ENCODE measurements around the gene SYT9. TPM values are rescaled to one million over a fixed set of nuclear protein-coding genes. Genes with fewer than 3 reads are reported as not detected.

Gene SYT9
- total and polyA plus RNA-seq, 2 donors (not counting 1 experiment from before 2014, with no cell fraction given) = not detected

GRCh38 chr11:7413961-7414915 is 162.5 kb downstream of the SYT9 start:
- Mint-ChIP-seq H3K4me3 (no peak overlapping the region), H3K27me3 (peaks cover 27% of the 10 kb centered on the region), H3K4me1 (no peaks in the 10 kb centered on the region), H3K27ac (no peak overlapping the region), H3K9me3 (ENCODE audit: insufficient read depth) (no peaks in the 10 kb centered on the region)
- Histone ChIP-seq H3K4me2 (replicated peaks; ENCODE audit: low read depth, low read length, poor library complexity, severe bottlenecking) (no peak overlapping the region), H3K27ac (ENCODE audit: low read length in 2 of 2) (no peak overlapping the region), H3K79me2 (ENCODE audit: control insufficient read depth, insufficient read depth, low read length) (no peaks in the 10 kb centered on the region), H3K9ac (ENCODE audit: low read length) (no peak overlapping the region), H3K36me3 (replicated peaks in 1 of 2; ENCODE audit: control extremely low read depth in 1 of 2, control insufficient read depth in 1 of 2, extremely low read depth in 1 of 2, insufficient read depth in 2 of 2, low read length in 1 of 2) (no peaks in the 10 kb centered on the region), H2AFZ (ENCODE audit: insufficient read depth, low read depth, low read length, poor library complexity, severe bottlenecking) (no peak overlapping the region), H3K27me3 (replicated peaks in 1 of 4; ENCODE audit: control extremely low read depth in 1 of 4, control insufficient read depth in 3 of 4, insufficient read depth in 4 of 4, low read length in 3 of 4) (peaks cover 0 to 15% (median 11%) of the 10 kb centered on the region in 4 experiments), H3K9me3 (ENCODE audit: control extremely low read depth in 1 of 3, control insufficient read depth in 2 of 3, insufficient read depth in 1 of 3, low read length in 2 of 3) (peaks cover 0 to 8% (median 0%) of the 10 kb centered on the region in 3 donors), H3K4me3 (ENCODE audit: control extremely low read depth in 1 of 5, extremely low read depth in 1 of 5, insufficient read depth in 1 of 5, low read depth in 2 of 5, low read length in 4 of 5) (no peak overlapping the region), H4K20me1 (ENCODE audit: control insufficient read depth, insufficient read depth, low read length, poor library complexity, severe bottlenecking) (no peaks in the 10 kb centered on the region), H3K4me1 (ENCODE audit: control insufficient read depth in 2 of 2, insufficient read depth in 2 of 2, low read length in 2 of 2) (no peaks in the 10 kb centered on the region)
- no peak for DNase-seq
- ChIA-PET CTCF (interaction anchor here (0.6 to 0.9 kb wide), 2 partner anchors 296 to 488 kb away, joined by 3 to 4 read pairs; no protein-coding TSS in a partner anchor), POLR2A (no interaction called here)
- 43% methylated on average over 7 of the region's 8 CpGs for WGBS (ENCODE audit: insufficient coverage)
- intact Hi-C loops (cut with micrococcal nuclease) = no loop called here
- TF ChIP-seq CTCF (IDR thresholded peaks at IDR 0.05) = no peak
- no peak for TF ChIP-seq EZH2 (IDR thresholded peaks at IDR 0.05; ENCODE audit: borderline replicate concordance, insufficient read depth, low read depth, low read length, poor library complexity, severe bottlenecking)
- no peak for ATAC-seq (ENCODE audit: low read depth)

Measured in B cell (primary cell).